Thoracic aorta (tissue), 2 donors: ENCODE measurements around the gene PHF23. TPM values are rescaled to one million over a fixed set of nuclear protein-coding genes. Genes with fewer than 3 reads are reported as not detected.
A peak's percentile ranks its signal among the peaks of the same experiment; 100 is the strongest.

Experiments
- ATAC-seq: fragments of 150-250 bp; one replicate; pipeline ENCODE4 v1.8.0; 2017; ENCODE audit warnings: low read depth; ENCODE audit not compliant: insufficient number of reproducible peaks, low FRiP score
- DNase-seq: peaks from one replicate; pipeline ENCODE4 v3.0.0-alpha.2; 2020; ENCODE audit warnings: low spot score
- H3K27ac ChIP-seq, 2 donors: fragments of 200-600 bp; sonication (generic); 1 replicate in 1 of 2; 2 replicates in 1 of 2; pipeline ENCODE4 v1.5.1; 2016; ENCODE audit warnings: mild to moderate bottlenecking in 2 of 2, moderate library complexity in 2 of 2
- H3K27me3 ChIP-seq: fragments of 200-600 bp; sonication (generic); replicated peaks from 2 replicates; pipeline ENCODE4 v1.6.0; 2016; ENCODE audit warnings: mild to moderate bottlenecking; ENCODE audit not compliant: insufficient read depth
- H3K36me3 ChIP-seq: fragments of 200-600 bp; sonication (generic); one replicate; pipeline ENCODE4 v1.5.1; 2016
- H3K4me1 ChIP-seq, 2 donors: fragments of 200-600 bp; sonication (generic); 1 replicate in 1 of 2; 2 replicates in 1 of 2; pipeline versions ENCODE4 v1.5.1 to v1.6.0; 2016; ENCODE audit warnings: low read depth in 2 of 2, mild to moderate bottlenecking in 1 of 2; ENCODE audit not compliant: control insufficient read depth in 1 of 2
- H3K4me3 ChIP-seq: fragments of 200-600 bp; sonication (generic); 2 replicates; pipeline ENCODE4 v1.5.1; 2016; ENCODE audit warnings: mild to moderate bottlenecking
- H3K9me3 ChIP-seq: fragments of 200-600 bp; sonication (generic); 2 replicates; pipeline ENCODE4 v1.5.1; 2016
- CTCF ChIP-seq: fragments of 200-600 bp; sonication (generic); IDR thresholded peaks from one replicate; pipeline ENCODE4 v1.5.1; 2019; ENCODE audit warnings: antibody characterized with exemption
- total RNA-seq, 2 donors: library from RNA; depleted of rRNA; stranded (reverse); fragments of >200 nt; gene quantifications; one replicate each; pipeline versions ENCODE4 v1.1.0 to v1.2.3, GENCODE V29; 2016

Gene PHF23
- total RNA-seq, 2 donors from 2014 or later: 25.1 to 44.7 TPM

DNA sequence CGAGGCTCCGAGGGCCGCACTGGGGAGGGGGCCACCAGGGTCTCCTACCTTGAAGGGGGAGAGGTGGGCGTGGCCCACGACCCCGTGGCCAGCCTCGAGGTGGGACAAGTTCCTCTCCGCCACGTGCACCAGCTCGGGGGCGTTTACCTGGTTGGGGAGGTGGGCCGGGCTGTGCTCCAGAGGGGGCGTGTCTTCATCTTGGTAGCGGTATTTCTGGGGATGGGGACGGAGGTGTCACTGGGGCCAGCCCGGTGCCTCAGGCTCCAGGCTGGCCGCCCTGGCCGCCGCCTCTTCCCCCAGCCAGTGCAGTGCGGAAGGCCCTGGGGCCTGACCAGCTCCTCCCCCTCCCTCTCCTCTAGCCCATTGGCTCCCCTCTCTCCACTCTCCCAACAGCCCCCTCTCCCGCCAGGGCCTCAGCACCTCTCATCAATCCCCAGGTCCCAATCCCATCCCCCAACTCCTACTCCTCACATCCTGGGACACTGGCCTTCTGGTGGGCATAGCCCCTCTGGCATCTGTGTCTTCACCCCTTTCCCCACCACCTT lies 31.2 kb downstream of the PHF23 start:
- H3K4me1 ChIP-seq: peaks cover 0 to 8% of the 10 kb centered on the region in 2 donors
- H3K27me3 ChIP-seq: no peaks in the 10 kb centered on the region
- no peak for TF ChIP-seq CTCF
- H3K9me3 ChIP-seq: no peaks in the 10 kb centered on the region
- H3K4me3 ChIP-seq: no peak overlapping the region
- H3K27ac ChIP-seq: no peak overlapping the region
- H3K36me3 ChIP-seq: peaks cover 3% of the 10 kb centered on the region
- ATAC-seq: no peak
- no peak for DNase-seq

- Histone ChIP-seq H3K27ac (no peak overlapping the region), H3K4me3 (no peak overlapping the region), H3K9me3 (no peaks in the 10 kb centered on the region), H3K4me1 (peaks cover 0 to 8% of the 10 kb centered on the region in 2 donors), H3K27me3 (no peaks in the 10 kb centered on the region), H3K36me3 (peaks cover 9% of the 10 kb centered on the region)
- DNase-seq (no peak), ATAC-seq (no peak)
- TF ChIP-seq CTCF: no peak
Observed at GRCh38 chr17:7207120-7208001, 31.9 kb downstream of the PHF23 start.

- no peak for ATAC-seq
- H3K4me3 ChIP-seq: peak overlapping the region; percentile 78
- no peak for TF ChIP-seq CTCF
- DNase-seq: no peak
- no peaks in the 10 kb centered on the region for H3K27me3 ChIP-seq
- H3K36me3 ChIP-seq: peaks cover 9% of the 10 kb centered on the region
- peaks cover 0 to 8% of the 10 kb centered on the region in 2 donors for H3K4me1 ChIP-seq
- H3K9me3 ChIP-seq: no peaks in the 10 kb centered on the region
- peak overlapping the region in 1 of 2 donors; percentile 42 for H3K27ac ChIP-seq
Observed at GRCh38 chr17:7205561-7205960, 33.7 kb downstream of the PHF23 start.

GRCh38 chr17:7204828-7205461 lies 34.3 kb downstream of the PHF23 start:
- peak; percentile 56 for DNase-seq
- Histone ChIP-seq H3K9me3 (no peaks in the 10 kb centered on the region), H3K4me3 (peak overlapping the region; percentile 78), H3K27ac (peak overlapping the region in 1 of 2 donors; percentile 42), H3K36me3 (peaks cover 9% of the 10 kb centered on the region), H3K4me1 (peaks cover 0 to 8% of the 10 kb centered on the region in 2 donors), H3K27me3 (no peaks in the 10 kb centered on the region)
- peak; percentile 68 for ATAC-seq
- TF ChIP-seq CTCF: no peak

DNA sequence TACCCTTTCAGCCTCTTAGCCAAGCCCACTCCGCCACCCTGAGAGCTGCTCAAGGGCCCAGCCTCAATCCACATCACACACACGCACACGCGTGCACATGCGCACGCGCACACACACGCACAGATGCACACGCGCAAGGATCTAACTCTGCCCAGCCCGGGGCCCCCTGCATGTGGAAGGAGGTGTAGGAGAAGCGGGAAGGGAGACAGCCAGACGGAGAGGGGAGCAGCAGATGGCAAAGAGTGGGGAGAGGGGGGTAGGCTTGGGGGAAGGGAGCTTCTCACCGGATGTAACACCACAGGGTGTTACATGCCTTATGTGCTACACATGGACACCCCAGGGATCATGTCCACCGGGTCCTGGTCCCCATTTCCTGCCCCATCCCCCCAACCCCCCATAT lies 34.9 kb downstream of the PHF23 start:
- peaks cover 0 to 8% of the 10 kb centered on the region in 2 donors for H3K4me1 ChIP-seq
- H3K27me3 ChIP-seq: no peaks in the 10 kb centered on the region
- H3K4me3 ChIP-seq: peak overlapping the region; percentile 78
- H3K36me3 ChIP-seq: peaks cover 9% of the 10 kb centered on the region
- TF ChIP-seq CTCF: no peak
- no peaks in the 10 kb centered on the region for H3K9me3 ChIP-seq
- peak; percentile 46 for ATAC-seq
- peak overlapping the region in 1 of 2 donors; percentile 42 for H3K27ac ChIP-seq
- no peak for DNase-seq
